Right renal cortex interstitium (tissue), 3 donors: ENCODE measurements around the gene NEU4. TPM values are rescaled to one million over a fixed set of nuclear protein-coding genes. Genes with fewer than 3 reads are reported as not detected.

Experiments
- DNase-seq, 3 donors: peaks; one replicate each; pipeline ENCODE4 v3.0.0-alpha.2; 2013; ENCODE audit warnings: low read depth in 3 of 3, low spot score in 2 of 3
- polyA plus RNA-seq, 3 donors: library from polyadenylated mRNA; unstranded; fragments of 120-200 nt; gene quantifications; one replicate each; pipeline ENCODE4 v1.2.1, GENCODE V29; 2013; ENCODE audit not compliant: insufficient read length in 3 of 3

NEU4 gene
- polyA plus RNA-seq, 3 donors = 0.92 to 1.8 (median 1.3) TPM

GRCh38 chr2:241849616-241850543, 40.9 kb downstream of the NEU4 start:
- DNase-seq = no peak

- no peak for DNase-seq
Measured at GRCh38 chr2:241850544-241851324, 41.7 kb downstream of the NEU4 start.

- no peak for DNase-seq
Measured at GRCh38 chr2:241851325-241852115, 42.5 kb downstream of the NEU4 start.

GRCh38 chr2:241852116-241852980, 43.4 kb downstream of the NEU4 start:
- DNase-seq = no peak

- DNase-seq = no peak
Measured at GRCh38 chr2:241852981-241853631, 44.1 kb downstream of the NEU4 start.

GRCh38 chr2:241853651-241854341, 44.8 kb downstream of the NEU4 start:
- no peak for DNase-seq

- DNase-seq = no peak
Measured at GRCh38 chr2:241854342-241855244, 45.6 kb downstream of the NEU4 start.

- DNase-seq = no peak
Measured at GRCh38 chr2:241855245-241855887, 46.4 kb downstream of the NEU4 start.

GRCh38 chr2:241855888-241856422, 47.0 kb downstream of the NEU4 start:
- DNase-seq = no peak

GRCh38 chr2:241857041-241857541, 48.1 kb downstream of the NEU4 start:
- DNase-seq = no peak

GRCh38 chr2:241857572-241858121, 48.7 kb downstream of the NEU4 start:
- no peak for DNase-seq

- no peak for DNase-seq
Measured at GRCh38 chr2:241858206-241859016, 49.4 kb downstream of the NEU4 start, which contains the start of gene PDCD1. Gene PDCD1, minus strand, starts transcription at chr2:241858894. Its CDS starts 56 bp downstream, at chr2:241858838.

GRCh38 chr2:241859017-241859435, 50.0 kb downstream of the NEU4 start:
- no peak for DNase-seq

- DNase-seq = no peak
Measured at GRCh38 chr2:241859436-241860183, 50.6 kb downstream of the NEU4 start.
